ENCODE measurements around the gene TOX3.

The TOX3 gene

DNA sequence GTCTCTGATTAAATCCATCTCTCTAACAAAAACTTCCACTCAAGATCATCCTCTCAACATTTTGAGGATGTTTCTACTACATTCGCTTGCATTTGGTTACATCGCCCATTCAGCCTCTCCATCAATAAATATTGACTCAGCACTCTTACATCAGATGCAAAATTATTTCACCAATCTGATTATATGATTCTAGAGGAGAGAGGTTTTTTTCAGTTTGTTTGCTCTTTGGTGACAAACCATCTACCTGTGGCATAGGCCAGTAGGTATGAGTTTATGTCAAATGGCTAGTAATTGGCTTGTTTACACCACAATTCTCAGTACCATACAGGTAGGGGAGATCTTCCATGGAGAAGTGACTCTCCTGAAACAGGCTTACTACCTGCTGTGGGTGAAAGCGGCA, 52.3 kb downstream of the TOX3 start:
- Histone ChIP-seq H3K4me1 (ENCODE audit: control insufficient read depth, insufficient read depth, low read length) (peaks cover 12% of the 10 kb centered on the region), H3K4me3 (ENCODE audit: insufficient read depth, low read depth, low read length) (no peak overlapping the region), H3K9me3 (ENCODE audit: control insufficient read depth, low read length) (no peaks in the 10 kb centered on the region), H3K36me3 (ENCODE audit: control insufficient read depth, insufficient read depth, low read length) (no peaks in the 10 kb centered on the region), H3K27me3 (ENCODE audit: control insufficient read depth, insufficient read depth, low read length, poor library complexity, severe bottlenecking) (no peaks in the 10 kb centered on the region), H3K27ac (ENCODE audit: insufficient read depth, low read depth, low read length, poor library complexity, severe bottlenecking) (no peak overlapping the region)
- WGBS, 2 experiments = 90 to 98% methylated on average over 3 of the region's 3 CpGs

GRCh38 chr16:52494145-52494544, 52.8 kb downstream of the TOX3 start:
- H3K36me3 ChIP-seq (ENCODE audit: control insufficient read depth, insufficient read depth, low read length) = no peaks in the 10 kb centered on the region
- peaks cover 8% of the 10 kb centered on the region for H3K4me1 ChIP-seq (ENCODE audit: control insufficient read depth, insufficient read depth, low read length)
- H3K9me3 ChIP-seq (ENCODE audit: control insufficient read depth, low read length) = no peaks in the 10 kb centered on the region
- H3K27ac ChIP-seq (ENCODE audit: insufficient read depth, low read depth, low read length, poor library complexity, severe bottlenecking) = no peak overlapping the region
- 94% methylated on average over 4 of the region's 4 CpGs for WGBS, 2 experiments
- H3K27me3 ChIP-seq (ENCODE audit: control insufficient read depth, insufficient read depth, low read length, poor library complexity, severe bottlenecking) = no peaks in the 10 kb centered on the region
- no peak overlapping the region for H3K4me3 ChIP-seq (ENCODE audit: insufficient read depth, low read depth, low read length)

DNA sequence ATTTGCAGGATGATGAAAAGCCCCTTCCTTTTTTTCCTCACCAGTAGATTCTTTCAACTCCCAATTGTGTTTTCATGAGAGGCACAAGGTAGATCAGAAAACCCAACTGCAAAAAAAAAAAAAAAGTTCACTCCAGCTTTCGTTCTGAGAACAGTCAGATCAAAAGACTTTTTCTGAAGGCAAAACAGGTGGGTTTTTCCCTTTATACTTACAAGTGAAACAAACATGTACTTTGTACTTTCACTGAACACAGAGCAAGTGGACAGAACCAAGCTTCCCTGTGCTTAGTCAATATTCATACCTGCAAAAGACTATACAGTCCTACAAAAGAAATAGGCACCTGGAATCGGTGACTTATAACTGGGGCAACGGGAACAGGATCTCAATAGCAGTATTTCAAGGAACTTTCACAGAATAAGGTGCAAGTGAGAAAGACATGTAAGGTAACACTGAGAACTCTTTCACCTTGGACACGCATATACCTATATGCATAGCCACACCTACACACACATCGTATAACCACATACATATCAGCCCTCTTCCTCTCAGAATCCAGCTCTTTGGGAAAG, 54.1 kb downstream of the TOX3 start:
- Histone ChIP-seq H3K27me3 (ENCODE audit: control insufficient read depth, insufficient read depth, low read length, poor library complexity, severe bottlenecking) (no peaks in the 10 kb centered on the region), H3K4me3 (ENCODE audit: insufficient read depth, low read depth, low read length) (no peak overlapping the region), H3K36me3 (ENCODE audit: control insufficient read depth, insufficient read depth, low read length) (no peaks in the 10 kb centered on the region), H3K4me1 (ENCODE audit: control insufficient read depth, insufficient read depth, low read length) (no peaks in the 10 kb centered on the region), H3K27ac (ENCODE audit: insufficient read depth, low read depth, low read length, poor library complexity, severe bottlenecking) (no peak overlapping the region), H3K9me3 (ENCODE audit: control insufficient read depth, low read length) (no peaks in the 10 kb centered on the region)
- WGBS, 2 experiments = 93 to 99% methylated on average over 5 of the region's 5 CpGs

DNA sequence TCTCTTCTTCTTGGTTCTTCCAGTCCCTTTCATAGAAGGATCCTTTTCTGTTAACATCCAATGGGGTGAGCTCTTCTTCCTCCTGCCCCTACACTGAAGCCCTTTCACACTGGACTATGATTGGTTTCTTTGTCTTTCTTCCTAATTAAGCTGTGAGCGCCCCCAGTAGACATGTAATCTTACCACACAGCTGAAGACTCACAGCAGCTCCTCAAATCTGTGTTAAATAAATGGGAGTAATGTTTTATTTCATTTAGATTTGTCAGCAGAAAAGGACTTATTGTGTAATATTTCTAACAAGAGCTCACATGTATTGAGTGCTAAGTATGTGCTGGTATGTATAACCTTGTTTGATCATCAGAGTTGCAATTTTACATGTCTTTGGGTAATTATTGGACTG, 55.7 kb downstream of the TOX3 start:
- no peak overlapping the region for H3K4me3 ChIP-seq (ENCODE audit: insufficient read depth, low read depth, low read length)
- H3K27ac ChIP-seq (ENCODE audit: insufficient read depth, low read depth, low read length, poor library complexity, severe bottlenecking) = no peak overlapping the region
- H3K36me3 ChIP-seq (ENCODE audit: control insufficient read depth, insufficient read depth, low read length) = no peaks in the 10 kb centered on the region
- no peaks in the 10 kb centered on the region for H3K4me1 ChIP-seq (ENCODE audit: control insufficient read depth, insufficient read depth, low read length)
- no peaks in the 10 kb centered on the region for H3K9me3 ChIP-seq (ENCODE audit: control insufficient read depth, low read length)
- H3K27me3 ChIP-seq (ENCODE audit: control insufficient read depth, insufficient read depth, low read length, poor library complexity, severe bottlenecking) = no peaks in the 10 kb centered on the region
- WGBS, 2 experiments = 47 to 71% methylated on average over 1 of the region's 1 CpG

GRCh38 chr16:52489894-52490293, 57.0 kb downstream of the TOX3 start:
- Histone ChIP-seq H3K4me3 (ENCODE audit: insufficient read depth, low read depth, low read length) (no peak overlapping the region), H3K4me1 (ENCODE audit: control insufficient read depth, insufficient read depth, low read length) (no peaks in the 10 kb centered on the region), H3K27ac (ENCODE audit: insufficient read depth, low read depth, low read length, poor library complexity, severe bottlenecking) (no peak overlapping the region), H3K9me3 (ENCODE audit: control insufficient read depth, low read length) (no peaks in the 10 kb centered on the region), H3K36me3 (ENCODE audit: control insufficient read depth, insufficient read depth, low read length) (no peaks in the 10 kb centered on the region), H3K27me3 (ENCODE audit: control insufficient read depth, insufficient read depth, low read length, poor library complexity, severe bottlenecking) (no peaks in the 10 kb centered on the region)
- WGBS, 2 experiments = 96% methylated on average over 5 to 6 of the region's 6 CpGs

DNA sequence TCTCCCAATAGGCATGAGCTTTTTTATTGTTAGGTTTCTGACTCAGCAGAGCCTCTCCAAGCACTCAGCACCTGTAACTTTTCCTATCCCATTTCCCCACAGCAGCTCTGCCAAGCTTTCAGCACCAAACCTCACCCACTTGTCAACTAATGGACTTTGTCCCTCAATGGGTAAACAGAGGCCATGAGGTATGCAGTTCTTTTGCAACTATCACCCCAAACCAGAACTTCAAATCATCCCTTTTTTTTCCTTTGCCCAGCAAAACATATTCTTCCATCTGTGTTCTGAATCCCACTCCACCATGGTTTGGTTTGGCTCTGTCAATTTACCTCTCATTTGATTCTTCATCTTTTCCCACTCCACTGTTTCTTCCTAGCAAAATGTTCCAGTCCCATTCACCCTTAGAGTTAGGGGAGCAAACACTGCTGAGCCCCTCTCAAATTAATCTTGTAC, 58.1 kb downstream of the TOX3 start:
- Histone ChIP-seq H3K27ac (ENCODE audit: insufficient read depth, low read depth, low read length, poor library complexity, severe bottlenecking) (no peak overlapping the region), H3K4me3 (ENCODE audit: insufficient read depth, low read depth, low read length) (no peak overlapping the region), H3K4me1 (ENCODE audit: control insufficient read depth, insufficient read depth, low read length) (no peaks in the 10 kb centered on the region), H3K27me3 (ENCODE audit: control insufficient read depth, insufficient read depth, low read length, poor library complexity, severe bottlenecking) (no peaks in the 10 kb centered on the region), H3K9me3 (ENCODE audit: control insufficient read depth, low read length) (no peaks in the 10 kb centered on the region), H3K36me3 (ENCODE audit: control insufficient read depth, insufficient read depth, low read length) (no peaks in the 10 kb centered on the region)

- 77 to 90% methylated on average over 1 of the region's 1 CpG for WGBS, 2 experiments
- H3K4me1 ChIP-seq (ENCODE audit: control insufficient read depth, insufficient read depth, low read length) = no peaks in the 10 kb centered on the region
- no peak overlapping the region for H3K4me3 ChIP-seq (ENCODE audit: insufficient read depth, low read depth, low read length)
- no peak overlapping the region for H3K27ac ChIP-seq (ENCODE audit: insufficient read depth, low read depth, low read length, poor library complexity, severe bottlenecking)
- no peaks in the 10 kb centered on the region for H3K27me3 ChIP-seq (ENCODE audit: control insufficient read depth, insufficient read depth, low read length, poor library complexity, severe bottlenecking)
- no peaks in the 10 kb centered on the region for H3K36me3 ChIP-seq (ENCODE audit: control insufficient read depth, insufficient read depth, low read length)
- H3K9me3 ChIP-seq (ENCODE audit: control insufficient read depth, low read length) = no peaks in the 10 kb centered on the region
These were observed 59.0 kb downstream of the TOX3 start for GRCh38 chr16:52487849-52488457.

DNA sequence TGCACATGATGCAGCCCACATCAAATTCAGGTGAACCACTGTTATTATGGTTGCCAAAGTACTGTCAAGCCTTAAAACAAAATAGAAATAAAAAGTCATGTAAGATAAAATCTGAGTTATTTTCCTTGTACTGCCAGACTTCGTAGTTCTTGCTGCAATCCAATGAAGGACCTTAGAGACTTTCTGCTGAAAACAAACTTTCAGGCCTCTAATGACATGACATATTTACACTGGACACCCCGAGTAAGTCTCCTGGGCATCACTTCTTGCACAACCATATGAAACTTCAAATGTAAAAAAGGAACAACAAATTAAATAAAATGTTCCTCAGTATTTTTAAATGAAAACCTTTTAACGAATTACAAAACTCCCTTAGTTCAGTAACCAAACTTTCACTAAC, 66.7 kb downstream of the TOX3 start:
- Histone ChIP-seq H3K4me1 (ENCODE audit: control insufficient read depth, insufficient read depth, low read length) (no peaks in the 10 kb centered on the region), H3K4me3 (ENCODE audit: insufficient read depth, low read depth, low read length) (no peak overlapping the region), H3K9me3 (ENCODE audit: control insufficient read depth, low read length) (no peaks in the 10 kb centered on the region), H3K27ac (ENCODE audit: insufficient read depth, low read depth, low read length, poor library complexity, severe bottlenecking) (no peak overlapping the region), H3K27me3 (ENCODE audit: control insufficient read depth, insufficient read depth, low read length, poor library complexity, severe bottlenecking) (no peaks in the 10 kb centered on the region), H3K36me3 (ENCODE audit: control insufficient read depth, insufficient read depth, low read length) (no peaks in the 10 kb centered on the region)
- WGBS, 2 experiments = 90 to 94% methylated on average over 3 of the region's 3 CpGs

DNA sequence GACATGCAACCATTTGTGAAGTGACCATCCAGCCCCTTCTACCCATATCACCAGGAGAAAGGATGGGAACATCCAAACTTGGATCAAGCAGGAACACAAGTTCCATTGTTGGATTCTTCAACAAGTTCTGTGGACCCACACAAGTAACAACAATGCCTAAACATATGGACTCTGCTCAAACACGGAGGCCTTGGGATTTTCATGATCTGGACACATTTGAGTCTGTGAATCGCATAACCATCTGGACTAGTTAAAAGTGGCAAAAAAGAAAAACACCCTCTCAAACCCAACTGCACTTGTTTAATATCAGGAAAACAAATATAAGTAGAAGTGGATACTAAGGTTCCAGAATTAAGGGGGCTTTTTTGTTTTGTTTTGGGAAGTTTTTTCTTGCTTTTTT, 70.8 kb downstream of the TOX3 start:
- Histone ChIP-seq H3K27ac (ENCODE audit: insufficient read depth, low read depth, low read length, poor library complexity, severe bottlenecking) (no peak overlapping the region), H3K4me1 (ENCODE audit: control insufficient read depth, insufficient read depth, low read length) (no peaks in the 10 kb centered on the region), H3K36me3 (ENCODE audit: control insufficient read depth, insufficient read depth, low read length) (no peaks in the 10 kb centered on the region), H3K9me3 (ENCODE audit: control insufficient read depth, low read length) (no peaks in the 10 kb centered on the region), H3K4me3 (ENCODE audit: insufficient read depth, low read depth, low read length) (no peak overlapping the region), H3K27me3 (ENCODE audit: control insufficient read depth, insufficient read depth, low read length, poor library complexity, severe bottlenecking) (no peaks in the 10 kb centered on the region)
- 96 to 100% methylated on average over 2 of the region's 2 CpGs for WGBS, 2 experiments

DNA sequence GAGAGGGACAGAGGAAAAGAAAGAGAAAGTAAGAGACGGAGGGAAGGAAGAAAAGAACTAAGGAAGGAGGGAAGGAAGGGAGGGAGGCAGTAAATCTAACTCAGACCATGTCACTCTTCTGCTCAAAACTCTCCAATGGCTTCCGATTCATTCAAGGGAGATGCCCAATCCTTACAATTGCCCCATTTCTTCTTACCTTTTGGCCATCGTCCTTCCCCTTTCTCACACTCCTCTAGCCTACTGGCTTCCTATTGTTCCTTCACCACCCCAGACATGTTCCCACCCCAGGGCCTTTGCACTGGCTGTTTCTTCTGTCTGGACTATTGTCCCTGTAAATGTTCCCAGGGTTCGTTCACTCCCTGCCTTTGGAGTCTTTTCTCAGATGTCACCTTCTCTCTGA, 72.3 kb downstream of the TOX3 start:
- Histone ChIP-seq H3K36me3 (ENCODE audit: control insufficient read depth, insufficient read depth, low read length) (no peaks in the 10 kb centered on the region), H3K9me3 (ENCODE audit: control insufficient read depth, low read length) (no peaks in the 10 kb centered on the region), H3K4me1 (ENCODE audit: control insufficient read depth, insufficient read depth, low read length) (no peaks in the 10 kb centered on the region), H3K4me3 (ENCODE audit: insufficient read depth, low read depth, low read length) (no peak overlapping the region), H3K27ac (ENCODE audit: insufficient read depth, low read depth, low read length, poor library complexity, severe bottlenecking) (no peak overlapping the region), H3K27me3 (ENCODE audit: control insufficient read depth, insufficient read depth, low read length, poor library complexity, severe bottlenecking) (no peaks in the 10 kb centered on the region)
- WGBS, 2 experiments = 96 to 97% methylated on average over 4 of the region's 4 CpGs

DNA sequence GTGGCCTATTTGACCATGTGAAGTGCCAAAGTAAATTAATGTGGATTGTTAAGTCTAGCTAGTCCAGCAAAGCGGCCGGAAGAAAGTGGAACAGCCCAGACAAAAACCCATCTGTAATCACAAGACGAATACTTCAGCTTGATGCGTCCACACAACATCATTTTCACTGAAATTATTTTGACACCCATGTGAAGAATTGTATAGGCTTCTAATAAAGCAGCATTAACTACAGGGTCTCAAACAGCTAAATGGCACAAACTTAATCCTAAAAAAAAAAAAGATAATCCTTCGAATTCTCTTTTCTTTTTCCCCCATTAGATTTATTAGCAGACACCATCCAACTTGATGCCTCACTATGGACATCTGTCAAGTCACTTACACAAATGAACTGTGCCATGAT, 73.8 kb downstream of the TOX3 start:
- H3K27me3 ChIP-seq (ENCODE audit: control insufficient read depth, insufficient read depth, low read length, poor library complexity, severe bottlenecking) = no peaks in the 10 kb centered on the region
- no peak overlapping the region for H3K27ac ChIP-seq (ENCODE audit: insufficient read depth, low read depth, low read length, poor library complexity, severe bottlenecking)
- H3K4me3 ChIP-seq (ENCODE audit: insufficient read depth, low read depth, low read length) = no peak overlapping the region
- WGBS, 2 experiments = 96 to 99% methylated on average over 5 of the region's 5 CpGs
- no peaks in the 10 kb centered on the region for H3K4me1 ChIP-seq (ENCODE audit: control insufficient read depth, insufficient read depth, low read length)
- H3K36me3 ChIP-seq (ENCODE audit: control insufficient read depth, insufficient read depth, low read length) = no peaks in the 10 kb centered on the region
- no peaks in the 10 kb centered on the region for H3K9me3 ChIP-seq (ENCODE audit: control insufficient read depth, low read length)
